Mucosa of gallbladder (tissue), 1 donor: ENCODE data around the gene STK39. TPM values are rescaled to one million over a fixed set of nuclear protein-coding genes. Genes with fewer than 3 reads are reported as not detected.

ENCODE experiments used
- DNase-seq: peaks from one replicate; pipeline ENCODE4 v3.0.0-alpha.2; 2020; ENCODE audit warnings: low spot score
- total RNA-seq: library from RNA; stranded (reverse); gene quantifications from one replicate; pipeline ENCODE4 v1.2.1, GENCODE V29; 2021
- donor health status: DM: no; HTN: no; CAD: no.

STK39 gene
- total RNA-seq, 1 donor from 2014 or later, result 47.9 TPM

DNA sequence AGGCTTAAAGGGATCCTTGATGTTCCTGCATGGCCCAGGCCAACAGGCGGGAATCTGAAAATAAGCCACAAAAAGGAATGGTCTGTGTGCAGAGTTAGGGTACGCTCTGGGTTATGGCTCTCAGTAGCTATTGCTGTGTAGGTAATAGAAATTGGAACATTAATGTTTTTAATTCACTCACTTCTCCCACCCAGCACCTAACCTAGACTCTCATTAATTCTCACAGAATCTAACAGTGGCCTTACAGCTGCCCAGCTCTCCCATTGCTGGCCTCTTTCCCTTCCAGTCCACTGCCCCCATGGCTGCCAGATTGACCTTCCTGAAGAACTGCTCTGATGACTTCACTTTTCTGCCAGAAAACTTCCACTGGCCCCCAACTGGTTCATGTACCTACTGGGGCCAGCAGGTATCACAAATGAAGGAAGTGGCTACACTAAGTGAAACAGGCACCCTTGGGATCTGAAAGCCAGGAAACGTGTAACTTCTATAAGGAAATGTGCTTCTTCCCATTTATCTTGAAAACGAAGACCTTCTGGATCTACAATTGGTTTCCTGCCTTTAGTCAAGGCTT lies 315.2 kb downstream of the STK39 start:
- DNase-seq, result no peak

DNA sequence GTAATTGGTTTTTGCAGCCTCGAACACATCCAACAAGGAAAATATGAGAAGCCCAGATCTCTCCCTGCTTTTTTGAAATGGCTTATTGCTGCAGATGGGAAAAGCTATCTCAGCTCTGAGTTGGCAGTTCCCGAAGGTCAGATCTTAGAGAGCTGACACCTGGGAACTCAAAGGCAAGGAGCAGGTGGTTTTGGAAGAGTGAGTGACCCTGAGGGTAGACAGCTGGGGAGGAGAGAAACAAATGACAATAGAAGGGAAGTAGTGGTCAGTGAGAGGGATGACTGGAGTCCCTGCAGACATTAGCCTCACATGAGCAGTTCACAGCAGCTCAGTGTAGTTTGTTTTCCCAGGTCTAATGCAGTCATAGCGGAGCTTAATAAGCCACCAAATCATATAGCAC lies 317.9 kb downstream of the STK39 start:
- no peak for DNase-seq

DNA sequence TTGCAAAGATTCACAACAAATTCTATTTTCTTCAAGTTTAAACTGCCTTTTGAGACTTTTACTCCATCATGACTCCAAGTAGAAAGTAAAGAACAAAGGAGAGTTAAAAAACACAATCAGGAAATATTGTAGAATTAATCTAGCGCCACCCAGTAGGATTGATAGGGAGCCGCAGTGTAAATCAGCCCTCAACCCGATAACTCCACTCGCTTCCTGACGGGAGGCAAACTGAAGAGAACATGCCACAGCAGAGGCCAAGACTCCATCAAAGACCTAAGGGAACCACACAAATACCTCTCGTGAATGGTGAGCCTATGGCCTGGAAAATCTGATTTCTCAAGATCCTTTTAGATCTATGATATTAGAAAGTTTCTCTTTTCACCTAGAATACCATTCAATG lies 319.0 kb downstream of the STK39 start:
- no peak for DNase-seq

DNA sequence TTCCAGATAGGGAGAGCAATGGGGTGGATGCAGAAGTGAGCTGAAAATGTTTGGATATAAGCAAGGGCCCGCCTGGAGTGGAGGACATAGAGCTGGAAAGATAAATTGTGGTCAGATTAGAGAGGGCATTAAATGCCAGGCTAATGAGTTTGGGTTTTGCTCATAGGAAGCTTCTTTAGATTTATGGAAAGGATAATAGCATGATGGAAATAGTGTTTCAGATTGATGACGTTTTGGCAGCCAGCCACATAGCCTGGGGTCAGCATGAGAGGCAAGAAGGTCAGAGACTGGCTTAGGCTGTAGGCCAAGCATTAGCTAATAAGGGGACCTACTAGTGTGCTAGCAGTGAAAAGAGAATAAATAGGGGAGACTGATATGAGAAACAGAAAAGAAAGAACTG lies 321.6 kb downstream of the STK39 start:
- no peak for DNase-seq

DNA sequence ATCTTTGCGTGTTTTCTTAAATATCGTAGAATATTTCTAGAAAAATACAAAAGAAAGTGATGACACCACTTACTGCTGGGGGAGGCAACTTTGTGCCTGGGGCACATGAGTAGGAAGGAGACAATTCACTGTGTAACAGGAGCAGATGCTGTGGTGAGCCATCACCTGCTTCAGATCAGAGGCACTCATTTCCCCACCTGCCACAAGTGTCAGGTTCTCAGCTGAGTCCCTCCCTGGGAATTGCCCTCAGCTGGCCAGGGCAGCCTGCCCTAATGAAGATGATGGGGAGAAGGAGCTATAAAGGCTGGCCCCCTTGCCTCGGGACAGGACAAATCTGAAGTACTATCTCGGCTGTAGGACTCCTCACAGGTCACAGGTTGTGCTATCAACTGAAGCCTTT lies 322.8 kb downstream of the STK39 start:
- no peak for DNase-seq

DNA sequence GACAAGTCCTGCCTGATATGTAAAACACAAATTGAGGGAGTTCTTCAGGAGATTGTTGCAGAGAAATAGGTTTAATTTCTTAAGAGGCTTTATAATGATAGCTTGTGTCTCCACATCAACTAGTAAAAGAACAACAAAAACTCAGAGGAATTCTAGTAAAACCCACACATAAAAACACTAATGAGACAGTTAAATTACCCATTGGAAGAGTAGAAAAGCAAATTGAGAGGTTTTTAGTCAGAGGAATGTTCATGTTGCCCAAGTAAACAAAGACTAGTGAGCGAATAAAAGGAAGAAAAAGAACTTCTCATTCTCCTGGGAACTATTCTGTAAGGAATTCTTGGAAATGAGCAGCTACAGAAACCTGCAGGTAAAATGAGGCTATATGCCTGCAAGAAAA lies 330.6 kb downstream of the STK39 start:
- no peak for DNase-seq

DNA sequence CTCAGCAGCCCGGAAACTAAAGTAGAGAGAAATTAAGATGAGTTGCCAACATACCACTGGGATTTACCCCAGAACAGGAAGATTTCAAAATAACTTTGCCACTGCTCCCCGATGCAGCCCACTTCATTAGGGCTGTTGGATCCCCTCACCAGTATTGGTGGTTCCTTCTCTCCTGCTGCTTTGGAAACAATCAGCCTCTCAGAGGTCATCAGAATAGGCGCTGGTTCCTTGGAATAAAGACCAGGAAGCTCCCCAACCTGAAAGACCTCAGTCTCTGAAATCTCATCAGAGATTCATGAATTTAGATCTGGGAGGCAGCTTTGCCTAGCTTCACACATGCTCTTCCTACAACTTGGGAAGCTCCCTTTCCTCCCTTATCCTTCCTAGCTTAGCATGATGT lies 332.4 kb downstream of the STK39 start:
- DNase-seq, result no peak

DNA sequence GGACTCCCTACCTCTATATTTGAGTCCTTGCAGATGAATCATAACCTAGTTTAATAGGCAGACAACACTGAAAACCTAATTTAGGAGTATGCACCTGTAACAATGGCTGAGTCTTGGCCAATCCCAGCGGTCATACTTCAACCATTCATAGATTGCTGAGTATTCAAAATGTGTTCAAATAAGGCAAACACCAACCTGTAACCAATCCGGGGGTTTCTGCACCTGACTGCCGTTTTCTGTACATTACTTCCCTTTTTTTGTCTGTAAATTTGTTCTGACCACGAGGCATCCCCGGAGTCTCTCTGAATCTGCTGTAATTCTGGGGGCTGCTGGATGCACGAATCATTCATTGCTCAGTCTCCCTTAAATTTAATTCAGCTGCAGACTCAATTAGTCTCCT lies 338.6 kb downstream of the STK39 start:
- DNase-seq, result no peak

DNA sequence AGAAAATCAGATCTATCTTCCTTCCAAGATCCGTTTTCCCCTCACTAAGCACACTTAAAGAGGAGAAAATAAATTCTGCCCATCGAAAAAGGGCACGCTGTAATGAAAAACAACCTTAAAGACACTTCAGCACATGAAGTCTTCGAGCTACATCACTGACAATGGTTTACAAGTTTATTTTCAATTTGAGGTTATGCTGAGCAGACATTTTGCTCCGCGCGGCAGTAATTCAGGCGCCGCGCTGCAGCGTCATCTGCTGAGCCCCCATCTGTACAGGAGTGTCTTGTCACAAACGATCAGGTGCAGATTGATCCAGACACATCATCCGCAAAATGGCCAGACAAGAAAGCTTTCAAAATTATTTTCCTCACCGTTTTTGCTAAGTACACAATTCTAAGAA lies 341.7 kb downstream of the STK39 start:
- DNase-seq, result no peak

Other genes starting within 250 kb of the STK39 start
- gene CERS6, start 208.7 kb upstream of the STK39 start, total RNA-seq, result 22.4 TPM